ACC112 (cell line): Measurements from ENCODE around the gene ZNF142.

Experiments
- H2AFZ ChIP-seq: fragments of 200-600 bp; sonication (generic); one replicate; pipeline ENCODE4 v1.6.0; 2017; ENCODE audit warnings: antibody characterized with exemption, low read length; ENCODE audit not compliant: unreplicated experiment
- H3K27ac ChIP-seq: fragments of 200-600 bp; sonication (generic); 2 replicates; pipeline ENCODE4 v1.5.1; 2014; ENCODE audit warnings: low read depth, mild to moderate bottlenecking, antibody characterized with exemption, low read length, moderate library complexity
- H3K27me3 ChIP-seq: fragments of 200-600 bp; sonication (generic); 2 replicates; pipeline ENCODE4 v1.6.1; 2014; ENCODE audit warnings: mild to moderate bottlenecking, antibody characterized with exemption, low read length, moderate library complexity, mixed read lengths; ENCODE audit not compliant: insufficient read depth
- H3K36me3 ChIP-seq: fragments of 200-600 bp; sonication (generic); 2 replicates; pipeline ENCODE4 v1.6.1; 2016; ENCODE audit warnings: mild to moderate bottlenecking, antibody characterized with exemption, low read length, moderate library complexity, mixed read lengths; ENCODE audit not compliant: insufficient read depth
- H3K4me1 ChIP-seq: fragments of 200-600 bp; sonication (generic); one replicate; pipeline ENCODE4 v1.6.1; 2016; ENCODE audit warnings: low read length, mixed read lengths; ENCODE audit not compliant: insufficient read depth, unreplicated experiment, control insufficient read depth
- H3K4me3 ChIP-seq: fragments of 200-600 bp; sonication (generic); 2 replicates; pipeline ENCODE4 v1.5.1; 2014; ENCODE audit warnings: mild to moderate bottlenecking, low read depth, low read length
- H3K79me2 ChIP-seq: fragments of 200-600 bp; sonication (generic); one replicate; pipeline ENCODE4 v1.6.0; 2016; ENCODE audit warnings: low read length; ENCODE audit not compliant: control insufficient read depth, unreplicated experiment, insufficient read depth

Gene ZNF142

DNA sequence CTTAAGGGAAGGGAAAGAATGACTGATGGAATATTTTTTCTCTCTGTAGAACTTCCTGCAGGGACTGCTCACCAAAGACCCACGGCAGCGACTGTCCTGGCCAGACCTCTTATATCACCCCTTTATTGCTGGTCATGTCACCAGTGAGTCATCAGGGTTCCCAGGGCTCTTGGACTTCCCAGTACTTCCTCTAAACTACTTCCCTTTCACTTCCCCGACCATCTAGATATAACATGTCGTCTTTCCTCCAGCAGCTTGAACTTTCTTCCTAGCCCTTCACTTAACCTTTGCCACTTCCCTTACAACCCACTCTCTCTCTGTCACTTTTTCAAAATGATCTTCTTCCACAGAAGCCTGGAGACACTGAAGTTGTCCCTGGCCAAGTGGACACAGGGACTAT, 19.7 kb upstream of the ZNF142 start:
- Histone ChIP-seq H3K36me3 (no peaks in the 10 kb centered on the region; the same call in 1 of the 2 replicates), H3K79me2 (no peaks in the 10 kb centered on the region), H2AFZ (no peak overlapping the region), H3K4me3 (no peak overlapping the region), H3K27me3 (no peaks in the 10 kb centered on the region), H3K4me1 (peaks cover 10% of the 10 kb centered on the region), H3K27ac (no peak overlapping the region)

DNA sequence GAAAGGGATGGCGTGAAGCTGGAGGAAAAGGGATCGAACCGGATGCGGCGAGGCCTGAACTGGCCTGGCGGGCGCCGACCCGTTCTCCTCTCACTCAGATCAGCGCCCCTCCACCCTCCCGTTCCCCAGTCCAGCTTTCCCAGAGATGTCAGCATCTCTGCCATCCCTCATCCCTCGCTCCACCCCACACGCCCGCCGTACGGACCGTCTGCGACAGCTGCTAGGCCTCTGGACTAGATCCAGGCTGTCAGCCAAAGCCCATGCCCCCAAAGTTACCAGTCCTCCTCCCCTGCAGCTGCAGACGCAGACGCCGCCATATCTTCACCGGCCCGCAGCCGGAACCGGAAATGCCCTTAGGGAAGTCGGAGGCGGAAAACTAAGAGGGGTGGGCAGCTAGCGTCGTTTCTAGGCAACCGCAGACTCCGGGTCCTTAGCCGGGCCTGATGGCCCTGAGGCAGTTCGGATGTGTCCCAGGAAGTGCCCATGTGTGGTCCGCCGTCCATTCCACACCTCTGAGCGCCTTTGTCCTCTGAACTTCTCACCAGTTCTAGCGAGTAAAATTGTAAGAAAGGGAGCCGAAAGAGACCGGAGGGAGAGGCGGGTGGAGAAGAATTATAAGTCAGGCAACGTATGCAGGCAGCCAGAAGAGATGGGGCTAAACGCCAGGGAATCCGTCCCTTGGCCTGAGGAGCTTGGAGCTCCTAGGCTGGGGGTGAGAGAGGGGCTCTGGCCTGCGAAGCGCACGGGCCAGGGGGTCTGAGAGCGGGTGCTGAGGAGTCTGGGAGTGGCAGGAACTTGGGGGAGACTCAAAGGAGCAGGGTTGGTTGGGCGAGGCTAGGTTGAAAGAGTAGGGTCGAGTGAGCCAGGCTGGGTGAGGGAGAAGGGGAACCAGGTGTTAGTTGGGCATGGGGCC, 12.5 kb upstream of the ZNF142 start, which contains the start of the genes RNF25 and STK36:
TSS of gene RNF25 (minus strand) at position 349 of the 913 bp plus-strand sequence. CDS start at position 317, 32 bp downstream.
TSS of gene STK36 (plus strand) at position 433 of the 913 bp plus-strand sequence. CDS start 744 bp downstream, outside the sequence.
- peak within 1 kb of the TSS; percentile 81 for H3K27ac ChIP-seq
- peaks cover 14% of the 10 kb centered on the region for H3K4me1 ChIP-seq
- H3K27me3 ChIP-seq, result no peaks in the 10 kb centered on the region
- peak within 1 kb of the TSS; percentile 83 for H2AFZ ChIP-seq
- H3K4me3 ChIP-seq, result peak within 1 kb of the TSS; percentile 93
- peaks cover 13% of the 10 kb centered on the region; the same call in 1 of the 2 replicates for H3K36me3 ChIP-seq
- peaks cover 39% of the 10 kb centered on the region for H3K79me2 ChIP-seq

DNA sequence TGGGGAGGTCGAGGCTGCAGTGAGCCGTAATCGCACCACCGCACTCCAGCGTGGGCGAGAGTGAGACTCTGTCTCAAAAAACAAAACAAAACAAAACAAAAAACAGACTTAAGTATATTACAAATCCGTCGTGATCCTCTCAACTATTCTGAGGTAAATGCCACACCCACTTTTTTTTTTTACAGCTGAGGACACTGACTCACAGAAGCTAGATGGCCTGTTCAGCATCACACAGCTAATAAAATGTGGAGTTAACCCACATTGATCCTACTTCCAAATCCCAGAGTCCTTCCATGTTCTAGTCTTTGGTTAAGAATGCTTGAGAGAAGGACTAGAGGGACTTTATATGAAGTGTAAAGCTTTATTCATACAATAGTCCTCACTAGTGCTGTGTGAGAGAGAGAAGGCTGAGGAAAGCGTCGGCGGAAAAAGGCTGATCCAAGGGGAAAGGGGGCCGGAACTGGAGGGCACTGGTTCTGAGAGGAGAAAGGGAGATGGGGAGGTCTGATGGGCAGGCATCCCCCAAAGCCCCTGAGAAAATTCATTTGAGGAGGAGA, 11.8 kb upstream of the ZNF142 start:
- Histone ChIP-seq H3K27ac (peak overlapping the region; percentile 81), H3K27me3 (no peaks in the 10 kb centered on the region), H2AFZ (peak overlapping the region; percentile 71), H3K79me2 (peaks cover 39% of the 10 kb centered on the region), H3K4me3 (peak overlapping the region; percentile 93), H3K4me1 (peaks cover 14% of the 10 kb centered on the region), H3K36me3 (peaks cover 13% of the 10 kb centered on the region; the same call in 1 of the 2 replicates)

DNA sequence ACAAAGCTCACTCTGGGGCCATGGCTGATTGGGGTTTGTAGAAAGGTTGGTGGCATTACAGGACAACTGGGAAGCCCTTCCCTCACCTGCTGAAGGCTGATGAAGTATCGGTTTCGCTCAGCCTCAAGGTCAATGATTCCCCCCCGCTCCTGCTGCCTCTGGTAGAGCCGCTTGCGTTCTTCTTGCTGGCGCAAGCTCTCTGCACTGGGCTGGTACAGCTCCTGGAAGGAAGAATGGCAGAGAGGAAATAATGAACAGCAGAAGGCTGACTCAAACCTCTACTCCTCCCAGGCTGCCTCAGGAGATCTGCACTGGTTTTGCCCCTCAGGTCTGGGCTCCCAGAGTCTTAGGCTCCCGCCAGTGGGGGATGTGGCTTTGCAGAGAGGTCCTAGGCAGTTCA, 5.2 kb upstream of the ZNF142 start:
- no peak overlapping the region for H3K4me3 ChIP-seq
- H3K4me1 ChIP-seq, result peaks cover 3% of the 10 kb centered on the region
- no peaks in the 10 kb centered on the region for H3K27me3 ChIP-seq
- H2AFZ ChIP-seq, result no peak overlapping the region
- H3K36me3 ChIP-seq, result peaks cover 22% of the 10 kb centered on the region; the same call in 1 of the 2 replicates
- peaks cover 19% of the 10 kb centered on the region for H3K79me2 ChIP-seq
- H3K27ac ChIP-seq, result no peak overlapping the region

DNA sequence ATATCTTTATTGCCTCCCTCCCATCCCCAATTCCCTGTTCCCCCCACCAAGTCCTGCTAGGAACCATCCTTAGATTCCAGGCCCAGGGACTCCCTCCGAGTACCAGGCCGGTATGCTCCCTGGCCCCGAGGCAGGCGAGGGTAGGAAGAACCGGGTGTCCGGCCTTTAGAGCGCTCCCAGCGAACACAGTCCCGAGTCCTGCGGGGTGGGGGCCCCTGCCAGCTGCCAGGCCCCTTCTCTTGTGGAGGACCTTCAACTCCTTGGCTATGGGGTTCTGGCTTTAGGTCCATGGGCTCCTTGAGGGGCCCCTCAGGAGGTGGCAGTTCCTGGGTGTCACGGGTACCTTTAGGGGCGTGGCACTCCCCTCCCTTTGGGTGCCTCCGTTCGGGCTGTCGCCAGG, 4.5 kb upstream of the ZNF142 start:
- Histone ChIP-seq H3K36me3 (peaks cover 22% of the 10 kb centered on the region; the same call in 1 of the 2 replicates), H3K4me1 (peaks cover under 1% of the 10 kb centered on the region), H3K27ac (no peak overlapping the region)

DNA sequence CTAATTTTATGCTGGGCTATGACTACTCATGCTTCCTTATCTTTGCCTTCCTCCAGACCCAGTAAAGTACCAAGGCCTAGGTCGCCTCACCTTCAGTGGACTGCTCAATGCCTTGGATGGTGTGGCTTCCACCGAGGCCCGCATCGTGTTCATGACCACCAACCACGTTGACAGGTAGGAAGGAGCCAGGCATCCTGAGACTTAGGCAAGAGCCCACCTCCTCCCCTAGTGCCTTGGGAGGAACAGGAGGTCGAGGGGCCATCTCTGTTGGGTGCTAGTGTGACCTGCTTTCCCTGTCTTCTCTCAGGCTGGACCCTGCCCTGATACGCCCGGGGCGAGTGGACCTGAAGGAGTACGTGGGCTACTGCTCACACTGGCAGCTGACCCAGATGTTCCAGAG, 3.4 kb upstream of the ZNF142 start:
- Histone ChIP-seq H2AFZ (no peak overlapping the region), H3K79me2 (peaks cover 22% of the 10 kb centered on the region), H3K27me3 (no peaks in the 10 kb centered on the region), H3K36me3 (peaks cover 15% of the 10 kb centered on the region; the same call in 1 of the 2 replicates), H3K27ac (no peak overlapping the region), H3K4me3 (no peak overlapping the region), H3K4me1 (peaks cover 2% of the 10 kb centered on the region)

More for the DNA sequence above, 4.5 kb upstream of the ZNF142 start:
- Histone ChIP-seq H2AFZ (no peak overlapping the region), H3K27me3 (no peaks in the 10 kb centered on the region), H3K4me3 (no peak overlapping the region), H3K79me2 (peaks cover 14% of the 10 kb centered on the region)

DNA sequence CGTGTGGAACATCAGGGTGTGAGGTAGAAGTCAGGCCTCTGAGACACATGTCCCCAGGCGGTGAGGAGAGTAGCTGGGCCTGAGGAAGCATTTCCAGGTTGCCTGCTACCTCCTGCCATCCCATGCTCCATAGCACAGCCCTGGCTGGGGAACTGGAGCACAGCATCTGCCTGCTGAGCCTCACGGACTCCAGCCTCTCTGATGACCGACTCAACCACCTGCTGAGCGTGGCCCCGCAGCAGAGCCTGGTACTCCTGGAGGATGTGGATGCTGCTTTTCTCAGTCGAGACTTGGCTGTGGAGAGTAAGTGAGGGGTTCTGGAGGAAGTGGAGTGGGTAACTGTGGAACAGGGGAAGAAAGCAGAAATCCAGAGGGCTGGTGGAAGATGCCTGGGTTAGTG, 3.0 kb upstream of the ZNF142 start:
- no peak overlapping the region for H3K27ac ChIP-seq
- H2AFZ ChIP-seq, result no peak overlapping the region
- no peaks in the 10 kb centered on the region for H3K27me3 ChIP-seq
- no peak overlapping the region for H3K4me3 ChIP-seq
- peaks cover 24% of the 10 kb centered on the region for H3K79me2 ChIP-seq
- peaks cover 11% of the 10 kb centered on the region; the same call in 1 of the 2 replicates for H3K36me3 ChIP-seq
- H3K4me1 ChIP-seq, result peaks cover 3% of the 10 kb centered on the region

DNA sequence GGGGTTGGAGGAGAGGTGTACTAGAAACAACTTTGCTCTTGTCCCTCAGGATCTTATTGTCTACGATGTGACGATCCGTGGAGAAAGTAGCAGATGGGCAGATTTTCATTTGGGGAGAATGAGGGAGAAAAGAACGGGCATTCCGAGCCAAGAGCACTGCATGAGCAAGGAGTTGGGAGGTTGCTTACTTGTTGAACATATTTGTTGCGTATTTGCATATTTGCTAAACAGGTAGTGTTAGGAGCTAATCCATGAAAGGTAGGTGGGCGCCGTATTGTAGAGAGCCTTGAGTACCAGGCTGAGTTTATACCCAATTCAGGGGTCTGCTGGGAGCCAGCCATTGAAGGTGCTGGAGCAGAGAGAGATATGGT, 550 bp upstream of the ZNF142 start:
- H2AFZ ChIP-seq, result peak overlapping the region; percentile 82
- H3K27ac ChIP-seq, result no peak overlapping the region
- H3K79me2 ChIP-seq, result peaks cover 21% of the 10 kb centered on the region
- H3K4me1 ChIP-seq, result peaks cover 3% of the 10 kb centered on the region
- H3K4me3 ChIP-seq, result peak overlapping the region; percentile 88
- H3K36me3 ChIP-seq, result peaks cover 4% of the 10 kb centered on the region; the same call in 1 of the 2 replicates
- no peaks in the 10 kb centered on the region for H3K27me3 ChIP-seq

DNA sequence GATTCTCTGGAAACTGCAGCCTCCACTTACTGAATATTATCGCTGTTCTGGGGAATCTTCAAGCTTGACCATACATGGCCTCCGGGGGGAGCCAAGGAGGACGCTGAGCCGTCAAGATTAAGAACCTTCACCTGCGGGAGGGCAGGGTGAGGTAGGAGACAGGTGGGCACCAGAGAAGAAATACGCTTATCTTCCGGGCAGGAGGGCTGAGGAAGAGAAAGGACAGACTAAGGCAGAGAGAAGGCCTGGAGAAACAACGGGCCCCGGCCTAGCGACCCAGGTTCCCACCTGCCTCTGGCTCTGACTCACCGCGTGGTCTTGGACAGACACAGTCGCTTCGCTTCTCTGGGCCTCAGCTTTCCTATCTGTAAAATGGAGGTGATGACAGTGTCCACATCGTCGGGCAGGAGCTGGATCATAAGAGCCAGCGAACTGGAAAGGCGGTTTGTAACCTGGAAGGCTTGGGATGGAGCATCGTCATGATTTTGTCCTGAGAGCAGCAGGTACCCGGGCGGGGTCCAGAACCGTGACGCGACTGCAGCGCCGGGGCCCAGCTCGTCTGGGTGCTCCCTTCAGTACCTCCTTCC, 659 bp downstream of the ZNF142 start:
- H3K4me3 ChIP-seq, result peak overlapping the region; percentile 88
- H3K4me1 ChIP-seq, result peaks cover 3% of the 10 kb centered on the region
- H2AFZ ChIP-seq, result peak overlapping the region; percentile 49
- no peaks in the 10 kb centered on the region for H3K27me3 ChIP-seq
- peaks cover 4% of the 10 kb centered on the region; the same call in 1 of the 2 replicates for H3K36me3 ChIP-seq
- H3K79me2 ChIP-seq, result peaks cover 21% of the 10 kb centered on the region
- no peak overlapping the region for H3K27ac ChIP-seq

DNA sequence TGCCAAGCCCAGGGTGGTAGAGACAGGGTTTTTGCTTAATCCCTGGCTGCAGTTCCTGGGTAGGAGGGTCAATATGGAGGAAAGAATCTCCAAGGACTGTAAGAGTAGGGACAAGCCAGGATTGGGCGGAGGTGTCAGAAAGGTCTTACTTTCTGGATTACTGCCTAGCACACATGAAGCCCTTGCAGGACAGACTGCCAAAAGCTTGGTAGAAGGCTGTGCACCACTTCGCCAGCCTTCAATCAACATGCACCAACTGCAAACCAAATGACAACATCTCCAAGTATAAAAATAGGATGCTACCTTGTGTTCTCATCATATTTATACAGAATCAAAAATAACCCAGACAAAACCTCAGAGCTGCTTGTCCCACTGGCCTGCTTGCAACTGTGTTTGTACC, 3.7 kb downstream of the ZNF142 start:
- H3K4me3 ChIP-seq, result no peak overlapping the region
- H3K36me3 ChIP-seq, result no peaks in the 10 kb centered on the region
- H3K27ac ChIP-seq, result no peak overlapping the region
- H3K4me1 ChIP-seq, result peaks cover 3% of the 10 kb centered on the region
- no peaks in the 10 kb centered on the region for H3K27me3 ChIP-seq
- H3K79me2 ChIP-seq, result peaks cover 21% of the 10 kb centered on the region
- H2AFZ ChIP-seq, result no peak overlapping the region
